Parathyroid adenoma (tissue), 2 donors: ENCODE measurements around the gene PRLH.
A peak's percentile ranks its signal among the peaks of the same experiment; 100 is the strongest.
"Not testable (repeated sequence)": the region's sequence is repeated elsewhere in the genome, so short reads cannot be mapped to it uniquely, and the experiment has no call there.

Experiments
- H2AFZ ChIP-seq: fragments of 300-600 bp; sonication (generic); one replicate; pipeline ENCODE4 v1.7.0; 2017; ENCODE audit warnings: antibody characterized with exemption, mild to moderate bottlenecking
- H3K27ac ChIP-seq: fragments of 300-600 bp; sonication (generic); one replicate; pipeline ENCODE4 v1.7.0; 2017
- H3K27me3 ChIP-seq: fragments of 300-600 bp; sonication (generic); one replicate; pipeline ENCODE4 v1.7.0; 2017; ENCODE audit warnings: low read length; ENCODE audit not compliant: control insufficient read depth, insufficient read depth
- H3K36me3 ChIP-seq: fragments of 300-600 bp; sonication (generic); one replicate; pipeline ENCODE4 v1.7.0; 2017; ENCODE audit warnings: low read length; ENCODE audit not compliant: control insufficient read depth, insufficient read depth
- H3K4me1 ChIP-seq: fragments of 300-600 bp; sonication (generic); one replicate; pipeline ENCODE4 v1.7.0; 2017; ENCODE audit warnings: control low read depth
- H3K4me2 ChIP-seq: fragments of 300-600 bp; sonication (generic); one replicate; pipeline ENCODE4 v1.7.0; 2017; ENCODE audit warnings: low read length
- H3K4me3 ChIP-seq: fragments of 300-600 bp; sonication (generic); one replicate; pipeline ENCODE4 v1.7.0; 2017; ENCODE audit warnings: low read depth, low read length
- H3K79me2 ChIP-seq: fragments of 300-600 bp; sonication (generic); one replicate; pipeline ENCODE4 v1.7.0; 2017; ENCODE audit warnings: control low read depth
- H3K9ac ChIP-seq: fragments of 300-600 bp; sonication (generic); one replicate; pipeline ENCODE4 v1.7.0; 2017; ENCODE audit warnings: mild to moderate bottlenecking
- H3K9me3 ChIP-seq: fragments of 300-600 bp; sonication (generic); one replicate; pipeline ENCODE4 v1.7.0; 2017; ENCODE audit warnings: low read length; ENCODE audit not compliant: control insufficient read depth
- TF ChIP-seq, protein P1 (sequence below): fragments of 300-600 bp; sonication (generic); IDR thresholded peaks from one replicate; pipeline ENCODE4 v1.7.0; 2017; ENCODE audit warnings: antibody characterized with exemption, mild to moderate bottlenecking
- donor health status: primary hyperparathyroidism.

Gene PRLH

DNA sequence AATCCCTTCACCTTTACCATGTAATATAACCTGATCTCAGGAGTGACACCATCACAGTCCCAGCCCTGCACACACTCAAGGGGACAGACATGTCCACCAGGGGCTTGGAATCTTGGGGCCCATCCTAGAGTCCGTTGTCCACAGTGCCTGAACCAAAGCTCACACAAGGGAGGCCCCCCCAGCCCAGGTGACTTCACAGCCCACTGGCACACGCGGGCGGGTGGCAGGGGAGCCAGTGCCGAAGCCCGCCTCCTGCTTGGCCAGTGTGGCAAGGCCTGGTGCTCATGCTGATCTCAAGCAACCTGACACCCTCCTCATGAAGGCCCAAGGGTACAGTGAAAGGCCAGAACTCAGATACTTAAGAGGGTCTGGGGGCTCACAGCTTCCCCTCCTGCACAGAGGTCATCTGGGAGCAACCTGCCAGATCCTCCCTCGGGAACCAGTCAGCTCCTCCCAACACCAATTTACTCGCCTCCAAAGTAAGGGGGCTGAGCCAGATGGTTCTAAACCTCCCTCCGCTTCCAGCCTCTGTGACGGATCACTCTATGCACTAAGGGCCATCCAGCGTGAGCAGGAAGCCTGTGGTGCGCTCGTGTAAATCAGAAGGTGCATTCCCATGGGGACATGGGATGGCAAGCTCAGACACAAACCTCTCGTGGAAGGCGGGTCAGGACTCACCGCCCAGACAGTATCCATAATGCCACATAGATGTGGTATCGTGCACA, 27.4 kb downstream of the PRLH start:
- no peak overlapping the region for H2AFZ ChIP-seq
- TF ChIP-seq, protein P1, sequence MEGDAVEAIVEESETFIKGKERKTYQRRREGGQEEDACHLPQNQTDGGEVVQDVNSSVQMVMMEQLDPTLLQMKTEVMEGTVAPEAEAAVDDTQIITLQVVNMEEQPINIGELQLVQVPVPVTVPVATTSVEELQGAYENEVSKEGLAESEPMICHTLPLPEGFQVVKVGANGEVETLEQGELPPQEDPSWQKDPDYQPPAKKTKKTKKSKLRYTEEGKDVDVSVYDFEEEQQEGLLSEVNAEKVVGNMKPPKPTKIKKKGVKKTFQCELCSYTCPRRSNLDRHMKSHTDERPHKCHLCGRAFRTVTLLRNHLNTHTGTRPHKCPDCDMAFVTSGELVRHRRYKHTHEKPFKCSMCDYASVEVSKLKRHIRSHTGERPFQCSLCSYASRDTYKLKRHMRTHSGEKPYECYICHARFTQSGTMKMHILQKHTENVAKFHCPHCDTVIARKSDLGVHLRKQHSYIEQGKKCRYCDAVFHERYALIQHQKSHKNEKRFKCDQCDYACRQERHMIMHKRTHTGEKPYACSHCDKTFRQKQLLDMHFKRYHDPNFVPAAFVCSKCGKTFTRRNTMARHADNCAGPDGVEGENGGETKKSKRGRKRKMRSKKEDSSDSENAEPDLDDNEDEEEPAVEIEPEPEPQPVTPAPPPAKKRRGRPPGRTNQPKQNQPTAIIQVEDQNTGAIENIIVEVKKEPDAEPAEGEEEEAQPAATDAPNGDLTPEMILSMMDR: no peak
- H3K4me3 ChIP-seq: no peak overlapping the region
- H3K9ac ChIP-seq: no peak overlapping the region
- no peaks in the 10 kb centered on the region for H3K79me2 ChIP-seq
- H3K9me3 ChIP-seq: no peaks in the 10 kb centered on the region
- no peaks in the 10 kb centered on the region for H3K27me3 ChIP-seq
- H3K36me3 ChIP-seq: no peaks in the 10 kb centered on the region
- peak overlapping the region; percentile 76 for H3K27ac ChIP-seq
- peaks cover 28% of the 10 kb centered on the region for H3K4me1 ChIP-seq
- no peak overlapping the region for H3K4me2 ChIP-seq

DNA sequence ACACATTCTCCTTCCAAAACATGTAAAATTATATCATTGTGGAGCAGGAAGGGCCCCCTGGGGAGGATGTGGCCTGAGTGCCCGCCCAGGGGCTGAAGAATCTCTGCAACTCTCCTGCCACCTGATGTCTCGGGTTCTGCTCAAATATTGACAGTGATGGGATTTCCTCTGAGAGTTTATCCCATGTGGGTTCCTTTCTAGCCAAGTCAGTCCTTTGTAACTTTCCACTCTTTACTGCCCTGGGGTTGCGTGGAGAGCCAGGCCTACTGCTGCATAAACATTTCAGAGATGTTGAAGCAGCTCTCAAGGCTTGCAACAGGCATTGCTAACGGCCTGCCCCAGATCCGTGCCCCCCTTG, 28.1 kb downstream of the PRLH start:
- Histone ChIP-seq H3K27me3 (no peaks in the 10 kb centered on the region), H3K9me3 (no peaks in the 10 kb centered on the region), H3K36me3 (no peaks in the 10 kb centered on the region), H3K4me1 (peaks cover 28% of the 10 kb centered on the region), H3K4me3 (no peak overlapping the region), H3K9ac (no peak overlapping the region), H3K27ac (peak overlapping the region; percentile 76), H3K4me2 (peak overlapping the region; percentile 57), H2AFZ (peak overlapping the region; percentile 82), H3K79me2 (no peaks in the 10 kb centered on the region)
- TF ChIP-seq, protein P1: no peak

DNA sequence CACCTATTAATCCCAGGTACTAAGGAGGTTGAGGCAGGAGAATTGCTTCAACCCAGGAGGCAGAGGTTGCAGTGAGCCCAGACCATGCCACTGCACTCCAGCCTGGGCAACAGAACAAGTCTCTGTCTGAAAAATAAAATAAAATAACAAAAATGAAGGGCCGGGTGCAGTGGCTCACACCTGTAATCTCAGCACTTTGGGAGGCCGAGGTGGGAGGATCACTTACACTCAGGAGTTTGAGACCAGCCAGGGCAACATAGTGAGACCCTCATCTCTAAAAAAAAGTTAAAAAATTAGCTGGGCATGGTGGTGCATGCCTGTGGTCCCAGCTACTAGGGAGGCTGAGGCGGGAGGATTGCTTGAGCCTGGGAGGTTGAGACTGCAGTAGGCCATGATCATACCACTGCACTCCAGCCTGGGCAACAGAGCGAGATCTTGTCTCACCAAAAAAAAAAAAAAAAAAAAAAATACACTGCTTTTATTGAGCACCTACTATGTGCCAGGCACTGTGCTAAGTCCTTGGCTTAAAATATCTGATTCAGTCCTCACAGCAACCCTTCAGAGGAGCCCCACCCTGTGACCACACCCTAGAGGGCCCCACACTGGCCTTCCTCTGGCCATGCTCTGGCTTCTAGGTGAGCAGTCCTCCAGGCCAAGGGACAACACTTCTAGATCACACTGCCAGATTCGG, 29.6 kb downstream of the PRLH start:
- peaks cover 37% of the 10 kb centered on the region for H3K4me1 ChIP-seq
- not testable (repeated sequence) for H3K79me2 ChIP-seq, H3K9me3 ChIP-seq, H3K4me2 ChIP-seq, H3K4me3 ChIP-seq, H3K9ac ChIP-seq, H2AFZ ChIP-seq, H3K27me3 ChIP-seq, H3K36me3 ChIP-seq
- H3K27ac ChIP-seq: peak overlapping the region; percentile 76

DNA sequence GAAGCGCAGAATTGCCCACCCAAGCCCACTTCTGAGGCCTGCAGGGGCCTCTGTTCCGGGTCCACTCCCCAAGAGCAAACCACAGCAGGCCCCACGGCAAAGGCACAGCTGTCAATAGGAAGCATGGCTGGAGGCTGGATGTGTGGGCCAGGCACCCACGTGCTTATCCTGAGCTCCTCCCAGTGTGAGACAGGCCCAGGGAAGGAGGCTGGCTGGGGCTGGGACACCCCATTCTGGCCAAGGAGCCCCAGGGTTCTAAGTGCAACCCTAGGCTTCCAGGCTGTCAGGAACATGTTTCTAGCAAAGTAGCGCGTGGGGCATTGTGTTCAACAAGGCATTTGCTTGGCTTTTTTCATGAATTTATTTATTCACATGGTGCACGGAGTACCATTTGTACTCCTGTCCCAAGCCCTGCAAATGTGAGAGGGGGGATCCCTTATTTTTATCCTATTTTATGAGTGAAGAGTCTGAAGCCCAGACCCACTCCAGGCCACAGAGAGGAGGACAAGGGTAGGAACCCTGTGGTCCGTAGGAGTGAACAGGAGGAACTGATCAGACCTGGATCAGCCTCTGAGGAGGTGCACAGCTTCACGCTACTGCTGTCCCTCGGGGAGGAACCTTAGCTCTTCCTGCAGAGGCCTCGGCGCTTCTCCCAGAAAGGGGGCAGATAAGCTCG, 30.3 kb downstream of the PRLH start:
- H3K27ac ChIP-seq: no peak overlapping the region
- H2AFZ ChIP-seq: no peak overlapping the region
- no peaks in the 10 kb centered on the region for H3K27me3 ChIP-seq
- no peaks in the 10 kb centered on the region for H3K9me3 ChIP-seq
- H3K36me3 ChIP-seq: no peaks in the 10 kb centered on the region
- no peak overlapping the region for H3K9ac ChIP-seq
- no peaks in the 10 kb centered on the region for H3K79me2 ChIP-seq
- TF ChIP-seq, protein P1: no peak
- no peak overlapping the region for H3K4me3 ChIP-seq
- H3K4me1 ChIP-seq: peaks cover 30% of the 10 kb centered on the region
- H3K4me2 ChIP-seq: no peak overlapping the region
